Embryonic facial prominence (tissue), 1 donor: ENCODE data around the gene OTULINL.
"Not testable (repeated sequence)": the region's sequence is repeated elsewhere in the genome, so short reads cannot be mapped to it uniquely, and the experiment has no call there.

Experiments used
- DNase-seq: peaks from one replicate; pipeline ENCODE4 v3.0.0-alpha.2; 2016; ENCODE audit errors: extremely low spot score

The OTULINL gene

DNA sequence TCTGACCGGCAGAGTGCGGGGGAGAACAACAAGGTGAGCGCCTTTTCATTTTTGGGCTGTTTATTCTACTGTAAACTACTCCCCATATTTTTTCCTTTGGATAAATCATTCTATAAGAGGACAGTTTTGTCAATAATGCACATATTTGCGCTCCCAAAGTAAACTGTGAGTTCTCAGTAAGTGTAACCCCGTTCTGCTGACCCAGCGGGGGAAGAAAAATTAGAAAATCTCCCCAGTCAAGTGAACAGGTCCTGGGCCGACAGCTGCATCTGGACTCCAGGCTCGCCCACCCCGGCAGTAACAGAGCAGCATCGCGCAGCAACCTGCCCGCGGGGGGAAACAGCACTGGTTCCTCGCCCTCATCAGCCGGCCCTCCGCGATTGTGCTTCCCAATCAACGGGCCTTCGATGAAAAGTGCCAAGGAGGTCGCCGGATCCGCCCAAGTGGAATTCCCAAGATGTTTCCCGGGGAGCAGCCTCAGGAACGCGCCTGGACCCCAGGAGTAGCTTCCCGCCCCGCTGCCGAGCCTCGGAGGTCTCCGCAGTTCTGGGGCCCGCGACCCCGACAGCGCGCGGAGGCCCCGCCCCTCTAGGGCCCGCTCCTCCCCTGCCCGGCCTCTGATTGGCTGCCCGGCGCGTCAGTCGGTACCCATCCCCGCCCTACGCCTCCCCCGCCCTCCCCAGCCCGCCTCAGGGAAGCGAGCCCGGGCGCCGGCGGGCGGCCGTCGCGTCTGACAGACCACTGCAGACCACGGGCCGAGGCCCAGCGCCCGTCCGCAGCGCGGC lies at the start of gene OTULINL:
Gene OTULINL, plus strand, starts transcription at position 687 of the 785 bp plus-strand sequence. CDS start 103 bp downstream, outside the sequence.
- peak; percentile 64 for DNase-seq

DNA sequence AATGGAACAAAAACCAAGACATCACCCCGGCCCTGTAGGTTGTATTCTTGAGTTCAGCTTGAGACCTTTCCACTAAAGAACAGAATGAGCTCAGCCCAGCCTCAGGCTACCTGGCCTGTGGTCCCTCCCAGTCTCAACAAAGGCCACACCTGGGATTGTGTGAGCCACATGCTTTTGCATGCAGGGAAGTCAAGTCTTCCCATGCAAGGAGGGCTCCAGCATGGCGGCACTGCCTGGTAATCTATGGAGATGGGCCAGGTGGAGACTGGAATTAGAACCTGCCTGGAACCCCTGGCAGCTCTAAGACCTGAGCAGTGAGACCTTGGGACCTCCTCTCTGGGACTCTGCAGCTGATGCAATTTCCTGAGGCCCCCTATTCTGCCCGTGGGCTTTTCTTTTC lies 49.4 kb upstream of the OTULINL start:
- no peak for DNase-seq

DNA sequence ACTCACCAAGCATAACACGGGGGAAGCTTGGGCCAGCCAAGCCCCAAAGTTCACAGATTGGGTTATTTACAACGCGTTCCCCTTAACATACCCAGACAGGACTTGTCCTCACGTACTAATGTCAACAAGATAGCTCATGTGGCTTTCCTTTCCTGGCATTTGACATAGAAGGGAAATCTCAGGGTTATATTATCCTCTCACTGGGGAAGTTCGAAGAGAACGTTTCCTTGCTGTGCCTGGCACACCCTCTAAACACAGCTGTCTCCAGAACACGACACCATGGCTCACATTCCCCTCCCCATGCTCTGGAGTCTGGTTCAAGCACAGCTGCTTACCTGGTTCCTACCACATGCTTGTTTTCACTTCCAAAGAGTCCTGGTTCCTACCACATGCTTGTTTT lies 46.8 kb upstream of the OTULINL start:
- DNase-seq: peak; percentile 26

DNA sequence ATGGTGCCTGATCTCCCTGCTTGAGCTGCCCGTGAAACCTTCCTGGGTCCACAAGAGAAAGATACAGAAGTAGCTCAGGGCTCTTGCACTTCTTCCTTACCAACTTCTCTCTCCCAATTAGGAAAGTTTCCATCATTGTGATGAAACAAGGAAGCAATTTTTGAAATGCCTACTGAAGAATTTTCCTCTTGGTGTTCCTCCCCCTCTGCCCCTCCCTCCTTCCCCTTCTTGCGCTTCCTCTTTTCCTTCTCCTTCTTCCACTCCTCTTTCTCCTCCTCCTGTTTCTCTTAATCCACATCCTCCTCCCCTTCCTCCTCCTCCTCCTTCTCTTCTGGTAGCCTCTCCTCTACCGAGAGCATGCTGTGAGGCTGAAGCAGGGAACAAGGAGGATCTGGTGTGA lies 36.3 kb upstream of the OTULINL start:
- DNase-seq: no peak

DNA sequence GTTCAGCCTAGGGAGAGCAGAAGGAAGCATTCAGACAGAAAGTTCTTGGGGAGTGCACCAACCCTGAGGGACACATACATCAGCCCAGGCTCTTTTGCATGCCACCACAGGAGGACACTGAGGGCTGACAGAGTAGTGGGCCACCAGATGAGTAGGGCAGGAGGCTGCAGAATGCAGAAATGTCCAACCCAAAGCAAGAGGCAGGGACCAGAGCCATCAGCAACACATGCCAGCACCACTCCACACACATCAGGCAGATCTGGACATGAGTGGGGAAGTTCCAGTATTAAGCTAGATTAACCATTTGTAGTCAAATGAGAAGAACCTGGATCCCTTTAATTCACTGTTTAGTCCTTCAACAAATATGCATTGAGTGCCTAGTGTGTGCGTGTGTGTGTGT lies 35.7 kb upstream of the OTULINL start:
- no peak for DNase-seq

DNA sequence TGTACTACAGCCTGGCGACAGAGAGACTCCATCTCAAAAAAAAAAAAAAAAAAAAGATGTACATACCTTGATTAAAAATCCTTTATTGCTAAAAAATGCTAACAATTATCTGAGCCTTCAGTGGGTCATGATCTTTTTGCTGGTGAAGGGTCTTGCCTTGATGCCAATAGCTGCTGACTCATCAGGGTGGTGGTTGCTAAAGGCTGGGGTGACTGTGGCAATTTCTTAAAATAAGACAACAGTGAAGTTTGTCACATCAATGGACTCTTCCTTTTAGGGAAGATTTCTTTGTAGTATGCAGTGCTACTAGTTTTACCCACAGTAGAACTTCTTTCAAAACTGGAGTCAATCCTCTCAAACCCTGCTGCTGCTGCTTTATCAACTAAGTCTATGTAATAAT lies 33.9 kb upstream of the OTULINL start:
- DNase-seq: no peak

DNA sequence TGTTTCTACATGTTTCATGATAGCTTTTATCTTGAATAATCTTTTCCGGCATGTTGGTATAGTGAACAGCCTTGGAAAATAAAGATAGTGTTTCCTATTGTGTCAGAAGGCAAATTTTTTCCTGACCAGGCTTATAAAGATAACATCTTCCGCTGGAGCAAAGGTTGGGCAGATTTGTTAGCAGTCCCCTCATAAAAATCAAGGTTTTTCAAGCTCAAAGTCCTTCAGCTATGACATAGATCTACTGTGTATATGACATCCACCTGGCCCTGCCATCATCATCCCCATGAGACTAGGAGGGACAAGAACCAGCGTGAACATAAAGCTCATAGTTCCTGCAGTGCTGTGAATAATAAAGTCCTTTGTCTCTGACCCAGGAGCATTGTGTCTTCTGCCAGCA lies 30.4 kb upstream of the OTULINL start:
- DNase-seq: no peak

DNA sequence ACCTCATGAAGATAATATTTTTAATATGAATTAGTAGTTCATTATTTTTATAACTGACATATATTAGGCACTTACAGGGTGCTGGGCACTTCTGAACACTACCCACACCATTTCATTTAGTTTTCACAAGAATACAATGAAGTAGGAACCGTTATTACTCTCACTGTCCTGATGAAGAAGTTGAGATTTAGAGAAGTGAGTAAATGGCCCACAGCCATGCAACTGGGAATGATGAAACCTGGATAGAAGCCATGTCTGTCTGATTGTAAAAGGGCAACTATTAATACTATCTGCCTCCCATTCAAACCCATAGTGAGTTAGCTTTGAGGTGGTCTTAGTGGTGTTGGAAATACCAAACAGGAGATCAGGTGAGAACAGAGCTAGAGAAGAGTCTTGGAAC lies 29.6 kb upstream of the OTULINL start:
- DNase-seq: no peak

DNA sequence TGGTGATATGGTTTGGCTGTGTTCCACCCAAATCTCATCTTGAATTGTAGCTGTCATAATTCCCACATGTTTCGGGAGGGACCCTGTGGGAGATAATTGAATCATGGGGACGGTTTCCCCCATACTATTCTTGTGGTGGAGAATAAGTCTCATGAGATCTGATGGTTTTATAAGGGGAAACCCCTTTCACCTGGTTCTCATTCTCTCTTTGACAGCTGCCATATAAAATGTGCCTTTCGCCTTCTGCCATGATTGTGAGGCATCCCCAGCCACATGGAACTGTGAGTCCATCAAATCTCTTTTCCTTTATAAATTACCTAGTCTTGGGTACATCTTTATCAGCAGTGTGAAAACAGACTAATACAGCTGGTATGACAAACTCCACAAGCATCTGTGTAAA lies 27.3 kb upstream of the OTULINL start:
- not testable (repeated sequence) for DNase-seq

DNA sequence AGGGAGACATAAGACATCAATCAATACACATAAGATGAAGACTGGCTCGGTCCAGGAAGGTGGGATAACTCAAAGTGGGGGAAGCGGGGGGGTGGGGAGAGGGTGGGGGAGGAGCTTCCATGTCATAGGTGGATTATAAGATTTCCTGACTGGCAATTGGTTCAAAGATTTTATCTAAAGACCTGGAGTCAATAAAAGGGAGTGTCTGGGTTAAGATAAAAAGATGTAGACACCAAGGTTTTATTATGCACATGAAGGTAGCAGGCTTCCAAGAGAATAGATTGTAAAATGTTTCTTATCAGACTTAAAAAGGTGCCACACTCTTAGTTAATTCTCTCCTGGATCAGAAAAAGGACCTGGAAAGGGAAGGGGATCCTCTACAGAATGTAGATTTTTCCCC lies 25.6 kb upstream of the OTULINL start:
- DNase-seq: no peak

DNA sequence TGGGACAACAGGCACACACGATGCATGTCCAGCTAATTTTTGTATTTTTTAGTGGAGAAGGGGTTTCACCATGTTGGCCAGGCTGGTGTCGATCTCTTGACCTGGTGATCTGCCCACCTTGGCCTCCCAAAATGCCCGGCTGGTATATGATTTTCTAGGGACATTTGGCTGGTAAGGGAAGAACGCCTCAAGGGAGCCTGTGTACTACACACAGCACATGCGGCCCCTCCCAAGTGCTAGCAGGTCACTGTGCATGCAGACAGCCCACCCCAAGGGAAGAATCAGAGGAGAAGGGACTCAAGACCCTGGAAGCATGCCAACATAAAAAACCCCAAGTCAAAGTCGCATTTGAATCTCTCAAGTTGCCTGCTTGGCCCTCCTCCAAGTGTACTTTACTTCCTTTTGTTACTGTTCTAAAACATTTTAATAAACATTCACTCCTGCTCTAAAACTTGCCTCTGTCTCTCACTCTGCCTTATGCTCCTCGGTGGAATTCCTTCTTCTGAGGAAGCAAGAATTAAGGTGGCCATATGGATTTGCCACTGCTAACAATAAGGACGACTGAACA lies 24.3 kb upstream of the OTULINL start:
- no peak for DNase-seq

DNA sequence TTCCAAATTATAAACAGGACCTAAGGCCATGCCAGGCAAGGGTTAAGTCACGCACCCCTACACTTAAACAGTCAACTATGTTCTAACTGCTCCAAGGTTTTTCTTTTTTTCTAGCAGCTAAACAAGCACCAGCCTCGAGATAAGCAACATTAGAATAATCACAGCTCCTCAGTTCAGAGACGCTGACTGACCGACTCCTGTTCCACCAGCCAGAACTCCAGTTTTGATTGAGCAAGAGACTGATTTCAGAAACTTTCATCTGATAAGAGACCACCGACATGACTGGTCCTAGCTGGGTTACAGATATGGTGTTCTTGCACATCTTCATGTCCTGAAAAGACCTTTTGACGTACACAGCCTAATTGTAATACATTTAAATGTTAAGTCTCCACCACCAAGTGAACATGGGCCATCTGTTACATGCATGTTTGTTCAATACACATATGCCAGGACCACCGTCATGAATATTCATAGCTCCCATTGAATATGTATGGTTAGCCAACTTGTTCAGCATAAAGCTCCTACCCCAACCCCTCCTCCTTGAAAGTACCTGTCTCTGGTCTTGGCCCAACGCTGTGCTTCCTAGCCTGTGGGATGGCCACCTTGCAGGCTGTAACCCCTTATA lies 23.7 kb upstream of the OTULINL start:
- DNase-seq: no peak

DNA sequence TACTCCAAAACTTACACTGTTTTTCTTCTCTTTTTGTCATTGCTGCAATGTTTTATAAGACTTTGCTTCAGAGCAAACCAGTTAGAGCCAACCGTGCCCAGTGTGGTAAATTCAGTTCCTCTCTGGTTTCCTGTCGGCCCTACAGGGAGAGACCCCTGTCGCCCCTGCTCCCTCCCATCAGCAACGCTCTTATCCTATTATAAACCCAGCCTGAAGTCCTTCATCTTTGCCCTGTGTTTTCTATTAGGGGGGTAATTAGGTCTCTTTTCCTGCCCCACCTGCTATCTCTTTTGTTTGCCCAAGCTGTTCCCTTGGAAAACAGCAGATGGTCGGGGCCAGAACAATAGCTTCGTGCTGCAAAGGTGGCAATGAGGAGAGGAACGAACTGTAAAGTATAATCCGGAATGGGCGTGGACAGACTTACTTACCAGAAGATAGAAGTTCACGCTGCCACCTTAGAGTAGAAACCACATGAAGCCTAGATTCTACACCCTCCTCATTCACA lies 21.4 kb upstream of the OTULINL start:
- DNase-seq: no peak

DNA sequence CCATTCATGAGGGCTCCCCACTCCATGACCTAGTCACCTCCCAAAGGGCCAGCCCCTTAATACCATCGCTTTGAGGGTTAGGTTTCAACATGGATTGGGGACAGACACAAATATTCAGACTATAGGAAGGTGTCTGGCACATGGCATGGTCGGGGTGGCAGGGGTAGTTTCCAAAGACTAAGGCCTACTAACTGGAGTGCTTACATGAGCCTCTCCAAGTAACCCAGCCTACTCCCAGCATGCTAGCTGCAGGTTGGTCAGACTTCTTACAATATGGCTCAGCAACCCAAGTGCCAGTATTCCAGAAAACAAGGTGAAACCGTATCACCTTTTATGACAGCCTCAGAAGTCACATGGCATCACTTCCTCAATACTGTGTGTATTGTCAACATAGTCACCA lies 19.9 kb upstream of the OTULINL start:
- DNase-seq: no peak

DNA sequence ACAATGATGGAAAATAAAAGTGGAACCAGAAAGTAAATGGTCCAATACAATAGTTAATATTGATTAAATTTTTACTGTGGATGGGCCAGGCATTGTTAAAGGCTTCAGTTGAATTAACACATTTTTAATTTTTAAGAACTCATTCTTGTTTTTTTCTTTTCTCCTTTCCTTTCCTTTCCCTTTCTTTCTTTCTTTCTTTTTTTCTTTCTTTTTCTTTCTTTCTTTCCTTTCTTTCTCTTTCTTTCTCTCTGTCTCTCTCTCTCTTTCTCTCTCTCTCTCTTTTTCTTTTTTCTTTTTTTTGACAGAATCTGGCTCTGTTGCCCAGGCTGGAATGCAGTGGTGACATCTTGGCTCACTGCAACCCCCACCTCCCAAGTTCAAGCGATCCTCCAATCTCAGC lies 13.3 kb upstream of the OTULINL start:
- DNase-seq: no peak

DNA sequence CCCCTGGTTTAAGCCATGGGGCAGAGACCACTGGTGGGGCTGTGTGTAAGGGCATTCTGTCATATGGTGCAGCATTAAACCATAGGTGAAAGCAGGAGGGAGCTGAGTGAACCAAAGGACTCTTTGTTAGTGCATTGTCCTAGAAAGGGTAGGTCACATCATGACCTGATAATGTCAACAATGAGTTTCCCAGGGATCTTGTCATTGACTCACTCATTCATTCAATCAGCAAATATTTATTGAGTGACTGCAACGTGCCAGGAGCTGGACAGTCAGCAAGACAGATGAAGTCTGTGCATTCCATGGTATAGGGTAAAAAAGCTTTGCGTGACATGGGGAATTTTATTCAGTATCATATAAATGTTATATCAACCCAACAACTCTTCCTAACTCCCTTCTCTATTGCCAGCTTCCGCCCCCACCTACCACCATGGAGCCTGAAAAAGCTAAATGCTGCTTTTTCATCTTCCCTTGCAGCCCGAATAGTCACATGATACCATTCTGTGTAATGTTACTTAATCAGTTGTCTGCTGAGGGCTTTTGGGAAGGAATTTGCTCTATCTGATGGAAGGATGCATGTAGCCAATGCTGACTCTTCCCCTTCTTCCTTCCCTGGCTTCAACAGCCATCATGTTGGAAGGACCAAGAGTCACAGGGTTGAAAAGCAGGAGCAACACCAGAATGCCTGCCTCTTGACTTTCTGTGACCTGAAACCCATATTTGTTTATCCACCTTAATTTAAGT lies 11.5 kb upstream of the OTULINL start:
- DNase-seq: no peak

DNA sequence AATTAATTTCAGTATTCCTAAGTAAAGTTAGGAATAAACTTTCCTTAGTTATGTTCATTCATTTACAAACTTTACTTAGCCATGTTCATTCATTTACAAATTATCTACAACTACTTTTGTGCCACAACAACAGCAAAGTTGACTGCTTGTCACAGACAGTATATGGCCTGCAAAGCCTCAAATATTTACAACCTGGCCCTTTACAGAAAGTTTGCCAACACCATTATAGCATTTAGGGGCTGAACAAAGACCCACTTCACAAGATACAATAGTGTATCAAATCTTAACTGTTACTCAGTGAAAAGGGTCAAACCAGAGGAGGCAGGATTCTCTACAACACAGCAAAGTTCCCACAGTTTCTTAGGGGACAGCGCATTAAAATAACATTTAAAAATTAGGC lies 9.7 kb upstream of the OTULINL start:
- DNase-seq: no peak

DNA sequence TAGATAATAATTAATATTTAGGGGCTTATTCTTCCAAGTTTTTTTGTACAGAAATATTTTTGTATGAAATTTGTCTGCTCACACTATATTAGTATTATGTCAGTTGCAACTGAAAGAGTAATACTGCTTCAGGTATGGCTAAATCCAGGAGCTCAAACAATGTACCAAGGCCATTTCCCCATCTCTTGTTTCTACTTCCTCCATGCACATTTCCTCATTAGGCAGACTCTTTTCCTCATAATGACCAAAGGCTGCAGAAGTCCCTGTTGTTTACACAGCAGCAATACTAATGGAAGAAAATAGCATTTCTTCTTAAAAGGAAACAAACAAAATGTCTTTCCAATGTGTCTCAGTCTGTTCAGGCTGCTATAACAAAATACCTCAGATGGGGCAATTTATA lies 9.2 kb upstream of the OTULINL start:
- no peak for DNase-seq

DNA sequence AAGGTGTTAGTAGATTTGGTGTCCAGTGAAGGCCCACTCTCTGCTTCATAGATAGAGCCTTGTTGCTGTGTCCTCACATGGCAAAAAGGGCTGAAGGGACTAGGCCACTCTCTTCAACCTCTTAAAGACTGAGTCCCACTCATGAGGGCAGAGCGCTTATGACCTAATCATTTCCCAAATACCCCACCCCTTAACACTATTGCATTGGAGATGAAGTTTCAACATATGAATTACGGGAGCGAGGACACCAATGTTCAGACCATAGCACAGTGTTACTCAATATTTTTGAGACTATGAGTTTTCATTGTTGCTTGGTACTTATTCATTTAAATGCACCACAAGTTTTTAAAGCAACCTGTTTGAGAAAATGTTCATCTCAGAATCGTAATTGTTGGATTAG lies 8.8 kb upstream of the OTULINL start:
- DNase-seq: no peak

DNA sequence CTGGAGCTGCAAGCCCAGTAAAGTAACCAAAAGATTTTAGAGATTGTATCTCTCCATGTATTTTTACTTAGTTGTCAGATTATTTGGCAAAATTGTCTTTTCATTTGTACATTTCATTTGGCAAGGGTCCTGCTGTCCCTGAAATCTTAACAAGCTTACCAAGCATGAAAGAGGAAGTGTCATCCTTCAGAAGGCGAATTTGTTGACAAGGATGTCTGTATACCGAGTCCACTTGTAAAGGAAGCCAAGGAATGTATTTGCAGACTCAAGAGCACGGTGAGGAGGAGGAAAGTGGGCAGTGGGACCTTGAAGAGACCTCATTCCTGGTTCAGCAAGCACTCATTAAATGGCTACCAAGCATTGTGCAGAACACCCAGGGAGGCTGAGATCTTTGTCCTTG lies 7.5 kb upstream of the OTULINL start:
- DNase-seq: no peak

DNA sequence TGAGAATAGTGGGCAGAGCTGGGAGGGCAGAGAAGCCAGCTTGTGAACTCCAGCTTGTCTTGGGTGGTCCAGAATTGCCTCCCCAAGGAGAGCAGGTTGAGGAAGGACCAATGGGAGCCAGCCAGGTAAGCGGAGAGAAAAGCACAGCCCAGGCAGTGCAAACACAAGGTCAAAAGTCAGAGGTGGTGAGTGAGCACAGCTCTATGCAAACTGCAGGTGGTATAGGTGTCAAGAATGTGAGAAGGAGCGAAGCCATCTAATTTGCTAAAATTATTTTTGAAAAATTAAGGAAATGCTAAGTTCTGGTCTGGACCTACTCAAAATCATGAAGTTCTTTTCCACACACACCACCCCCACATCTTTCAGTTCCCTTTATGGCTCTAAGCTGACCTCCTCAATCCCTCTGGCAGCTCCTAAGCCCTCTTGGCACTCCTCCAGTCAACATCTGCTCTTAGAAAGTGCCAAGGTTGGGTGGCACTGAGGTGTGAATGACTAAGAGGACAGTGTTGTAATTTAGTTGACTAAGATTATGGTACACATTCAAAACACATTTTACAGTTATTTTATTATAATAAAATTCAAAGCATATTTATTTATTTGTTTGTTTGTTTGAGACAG lies 6.6 kb upstream of the OTULINL start:
- DNase-seq: no peak

DNA sequence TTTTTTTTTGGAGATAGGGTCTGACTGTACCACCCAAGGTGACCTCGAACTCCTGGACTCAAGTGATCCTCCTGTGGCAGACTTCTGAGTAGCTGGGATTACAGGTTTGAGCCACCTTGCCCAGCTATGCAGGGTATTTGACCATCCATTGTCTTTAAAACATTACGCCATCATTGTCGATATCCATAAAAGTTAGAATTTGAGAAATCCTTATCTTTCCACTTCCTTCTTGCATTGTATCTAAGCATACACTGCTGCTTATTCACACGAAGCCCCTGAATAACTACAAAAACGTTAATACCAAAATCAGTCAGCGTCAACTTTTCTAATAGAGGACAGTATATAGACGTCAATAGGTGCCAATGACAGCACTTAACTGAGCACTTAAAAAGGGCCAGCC lies 5.4 kb upstream of the OTULINL start:
- no peak for DNase-seq
